HG02840 (cell line): Measurements from ENCODE around the gene MCM3AP.
"Not testable (repeated sequence)": the region's sequence is repeated elsewhere in the genome, so short reads cannot be mapped to it uniquely, and the experiment has no call there.

ENCODE experiments used
- ATAC-seq: cut with Tn5 transposase; IDR thresholded peaks from one replicate; pipeline ENCODE4 v1.9.1; 2021; ENCODE audit warnings: mild to moderate bottlenecking, moderate library complexity, moderate number of reproducible peaks; ENCODE audit not compliant: unreplicated experiment, low FRiP score

The MCM3AP gene

GRCh38 chr21:46246345-46246744 lies 39.1 kb downstream of the MCM3AP start:
- ATAC-seq = no peak

- ATAC-seq = no peak
Observed at GRCh38 chr21:46245213-46245915, 40.0 kb downstream of the MCM3AP start.

- no peak for ATAC-seq
Observed at GRCh38 chr21:46244602-46245001, 40.8 kb downstream of the MCM3AP start.

GRCh38 chr21:46243960-46244361 lies 41.5 kb downstream of the MCM3AP start:
- ATAC-seq = no peak

- ATAC-seq = no peak
Observed at GRCh38 chr21:46243325-46243724, 42.1 kb downstream of the MCM3AP start.

GRCh38 chr21:46241577-46241976 lies 43.8 kb downstream of the MCM3AP start:
- not testable (repeated sequence) for ATAC-seq

GRCh38 chr21:46239817-46240325 lies 45.5 kb downstream of the MCM3AP start:
- no peak for ATAC-seq

GRCh38 chr21:46237474-46237873 lies 47.9 kb downstream of the MCM3AP start:
- no peak for ATAC-seq

GRCh38 chr21:46234436-46234950 lies 50.9 kb downstream of the MCM3AP start:
- no peak for ATAC-seq

- ATAC-seq = no peak
Observed at GRCh38 chr21:46229923-46230260, 55.5 kb downstream of the MCM3AP start.

- peak; percentile 28 for ATAC-seq
Observed at GRCh38 chr21:46229133-46229922, 56.1 kb downstream of the MCM3AP start.

- peak; percentile 83 for ATAC-seq
Observed at GRCh38 chr21:46228345-46229051, 56.9 kb downstream of the MCM3AP start, which contains the start of gene LSS. Gene LSS (minus strand): TSS chr21:46228774. CDS start chr21:46228745, 29 bp downstream.

- no peak for ATAC-seq
Observed at GRCh38 chr21:46227811-46228344, 57.5 kb downstream of the MCM3AP start.

- ATAC-seq = no peak
Observed at GRCh38 chr21:46226920-46227599, 58.4 kb downstream of the MCM3AP start.

GRCh38 chr21:46226146-46226545 lies 59.3 kb downstream of the MCM3AP start:
- ATAC-seq = no peak

GRCh38 chr21:46223661-46224060 lies 61.8 kb downstream of the MCM3AP start:
- not testable (repeated sequence) for ATAC-seq

GRCh38 chr21:46223217-46223616 lies 62.2 kb downstream of the MCM3AP start:
- no peak for ATAC-seq

- ATAC-seq = no peak
Observed at GRCh38 chr21:46222436-46223116, 62.8 kb downstream of the MCM3AP start.

- no peak for ATAC-seq
Observed at GRCh38 chr21:46221664-46222435, 63.6 kb downstream of the MCM3AP start.
